ENCODE data around the gene CAPN13.

DNA sequence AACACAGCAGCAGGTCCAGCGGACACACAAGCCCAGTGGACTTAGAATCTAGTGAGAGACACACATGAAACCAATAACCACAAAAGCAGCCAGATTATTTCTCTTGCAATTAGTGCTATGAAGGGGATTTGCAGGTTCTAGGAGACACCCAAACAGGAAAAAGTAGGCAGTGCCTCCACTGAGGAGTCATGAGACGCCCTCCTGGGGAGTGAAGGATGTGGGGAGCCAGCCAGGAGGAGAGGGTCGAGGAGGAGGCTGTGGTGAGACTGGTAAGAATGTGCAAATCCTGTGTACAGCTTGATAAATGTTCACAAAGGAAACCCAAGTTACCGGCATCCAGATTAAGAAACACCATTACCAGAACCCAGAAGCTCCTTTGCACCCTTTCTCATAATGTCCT is 2.7 kb upstream of the CAPN13 start:
- TF ChIP-seq, protein P1, sequence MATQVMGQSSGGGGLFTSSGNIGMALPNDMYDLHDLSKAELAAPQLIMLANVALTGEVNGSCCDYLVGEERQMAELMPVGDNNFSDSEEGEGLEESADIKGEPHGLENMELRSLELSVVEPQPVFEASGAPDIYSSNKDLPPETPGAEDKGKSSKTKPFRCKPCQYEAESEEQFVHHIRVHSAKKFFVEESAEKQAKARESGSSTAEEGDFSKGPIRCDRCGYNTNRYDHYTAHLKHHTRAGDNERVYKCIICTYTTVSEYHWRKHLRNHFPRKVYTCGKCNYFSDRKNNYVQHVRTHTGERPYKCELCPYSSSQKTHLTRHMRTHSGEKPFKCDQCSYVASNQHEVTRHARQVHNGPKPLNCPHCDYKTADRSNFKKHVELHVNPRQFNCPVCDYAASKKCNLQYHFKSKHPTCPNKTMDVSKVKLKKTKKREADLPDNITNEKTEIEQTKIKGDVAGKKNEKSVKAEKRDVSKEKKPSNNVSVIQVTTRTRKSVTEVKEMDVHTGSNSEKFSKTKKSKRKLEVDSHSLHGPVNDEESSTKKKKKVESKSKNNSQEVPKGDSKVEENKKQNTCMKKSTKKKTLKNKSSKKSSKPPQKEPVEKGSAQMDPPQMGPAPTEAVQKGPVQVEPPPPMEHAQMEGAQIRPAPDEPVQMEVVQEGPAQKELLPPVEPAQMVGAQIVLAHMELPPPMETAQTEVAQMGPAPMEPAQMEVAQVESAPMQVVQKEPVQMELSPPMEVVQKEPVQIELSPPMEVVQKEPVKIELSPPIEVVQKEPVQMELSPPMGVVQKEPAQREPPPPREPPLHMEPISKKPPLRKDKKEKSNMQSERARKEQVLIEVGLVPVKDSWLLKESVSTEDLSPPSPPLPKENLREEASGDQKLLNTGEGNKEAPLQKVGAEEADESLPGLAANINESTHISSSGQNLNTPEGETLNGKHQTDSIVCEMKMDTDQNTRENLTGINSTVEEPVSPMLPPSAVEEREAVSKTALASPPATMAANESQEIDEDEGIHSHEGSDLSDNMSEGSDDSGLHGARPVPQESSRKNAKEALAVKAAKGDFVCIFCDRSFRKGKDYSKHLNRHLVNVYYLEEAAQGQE (IDR thresholded peaks at IDR 0.05; ENCODE audit: low read depth): no peak
- TF ChIP-seq TCF12 (IDR thresholded peaks at IDR 0.05; ENCODE audit: low read depth) (no peak), RAD21 (IDR thresholded peaks at IDR 0.05; ENCODE audit: low read depth) (no peak), EGR1 (IDR thresholded peaks at IDR 0.05) (no peak), CEBPB (IDR thresholded peaks at IDR 0.05) (no peak), EP300 (IDR thresholded peaks at IDR 0.05; ENCODE audit: borderline replicate concordance) (no peak)
- TF ChIP-seq, protein P2, sequence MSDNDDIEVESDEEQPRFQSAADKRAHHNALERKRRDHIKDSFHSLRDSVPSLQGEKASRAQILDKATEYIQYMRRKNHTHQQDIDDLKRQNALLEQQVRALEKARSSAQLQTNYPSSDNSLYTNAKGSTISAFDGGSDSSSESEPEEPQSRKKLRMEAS (IDR thresholded peaks at IDR 0.05): no peak
- TF ChIP-seq, protein P3, sequence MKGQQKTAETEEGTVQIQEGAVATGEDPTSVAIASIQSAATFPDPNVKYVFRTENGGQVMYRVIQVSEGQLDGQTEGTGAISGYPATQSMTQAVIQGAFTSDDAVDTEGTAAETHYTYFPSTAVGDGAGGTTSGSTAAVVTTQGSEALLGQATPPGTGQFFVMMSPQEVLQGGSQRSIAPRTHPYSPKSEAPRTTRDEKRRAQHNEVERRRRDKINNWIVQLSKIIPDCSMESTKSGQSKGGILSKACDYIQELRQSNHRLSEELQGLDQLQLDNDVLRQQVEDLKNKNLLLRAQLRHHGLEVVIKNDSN (IDR thresholded peaks at IDR 0.05): no peak
